ENCODE results near the gene TRDMT1.
"Not testable (repeated sequence)": the region's sequence is repeated elsewhere in the genome, so short reads cannot be mapped to it uniquely, and the experiment has no call there.

GRCh38 chr10:17114878-17115444 lies 86.5 kb downstream of the TRDMT1 start:
- TF ChIP-seq, protein P1, sequence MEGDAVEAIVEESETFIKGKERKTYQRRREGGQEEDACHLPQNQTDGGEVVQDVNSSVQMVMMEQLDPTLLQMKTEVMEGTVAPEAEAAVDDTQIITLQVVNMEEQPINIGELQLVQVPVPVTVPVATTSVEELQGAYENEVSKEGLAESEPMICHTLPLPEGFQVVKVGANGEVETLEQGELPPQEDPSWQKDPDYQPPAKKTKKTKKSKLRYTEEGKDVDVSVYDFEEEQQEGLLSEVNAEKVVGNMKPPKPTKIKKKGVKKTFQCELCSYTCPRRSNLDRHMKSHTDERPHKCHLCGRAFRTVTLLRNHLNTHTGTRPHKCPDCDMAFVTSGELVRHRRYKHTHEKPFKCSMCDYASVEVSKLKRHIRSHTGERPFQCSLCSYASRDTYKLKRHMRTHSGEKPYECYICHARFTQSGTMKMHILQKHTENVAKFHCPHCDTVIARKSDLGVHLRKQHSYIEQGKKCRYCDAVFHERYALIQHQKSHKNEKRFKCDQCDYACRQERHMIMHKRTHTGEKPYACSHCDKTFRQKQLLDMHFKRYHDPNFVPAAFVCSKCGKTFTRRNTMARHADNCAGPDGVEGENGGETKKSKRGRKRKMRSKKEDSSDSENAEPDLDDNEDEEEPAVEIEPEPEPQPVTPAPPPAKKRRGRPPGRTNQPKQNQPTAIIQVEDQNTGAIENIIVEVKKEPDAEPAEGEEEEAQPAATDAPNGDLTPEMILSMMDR (conservative IDR thresholded peaks at IDR 0.05; ENCODE audit: low read length): not testable (repeated sequence)
- not testable (repeated sequence) for TF ChIP-seq EZH2phosphoT487 (IDR thresholded peaks at IDR 0.05; ENCODE audit: borderline replicate concordance, low read depth, low read length)
